Loucy (cell line): ENCODE data around the gene PCYT1A.

Source experiments
- CTCF ChIP-seq: fragments of 200-600 bp; sonication (generic); conservative IDR thresholded peaks from 2 replicates; pipeline ENCODE4 v1.5.1; 2014; ENCODE audit warnings: mild to moderate bottlenecking, antibody characterized with exemption, low read length
- EZH2phosphoT487 ChIP-seq: fragments of 200-600 bp; IDR thresholded peaks from 2 replicates; pipeline ENCODE4 v1.6.1; 2018; ENCODE audit warnings: antibody characterized with exemption, mild to moderate bottlenecking, moderate library complexity, borderline replicate concordance

- TF ChIP-seq CTCF (no peak), EZH2phosphoT487 (no peak)
These were observed 90.0 kb downstream of the PCYT1A start for GRCh38 chr3:196197524-196197923.
